ENCODE data around the gene POLR3A.

Gene POLR3A

DNA sequence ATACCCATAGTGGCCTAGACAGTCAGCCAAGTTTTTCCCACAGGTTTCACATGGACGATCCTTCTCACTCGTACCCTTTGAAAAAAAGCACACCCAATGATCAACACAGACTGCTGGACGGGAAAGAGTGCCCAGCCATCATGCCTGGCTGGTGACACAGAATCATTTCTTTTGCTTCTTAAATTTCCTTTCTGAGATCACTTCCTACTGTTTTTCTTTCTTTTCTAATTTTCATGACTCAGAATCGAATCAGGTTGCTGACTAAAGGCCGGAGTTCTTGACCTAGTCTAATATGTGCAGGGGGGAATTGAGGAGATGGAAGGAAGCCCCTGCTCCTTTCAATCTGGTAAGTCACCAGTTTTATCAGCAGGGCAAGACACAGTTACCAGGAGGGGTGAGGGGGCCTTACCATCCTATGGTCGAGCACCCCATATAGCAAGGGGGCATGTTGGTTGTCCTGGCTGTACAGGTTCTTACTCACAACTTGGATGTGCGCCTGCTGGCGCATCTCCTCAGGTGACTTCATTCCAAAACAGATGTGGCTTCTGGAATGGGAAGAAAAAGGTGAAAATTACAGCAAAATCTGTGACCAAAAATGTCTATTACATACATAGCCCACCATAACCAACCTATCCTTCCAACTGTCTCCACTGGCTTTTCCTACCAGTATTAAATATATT lies 3.5 kb downstream of the POLR3A start:
- TF ChIP-seq, protein P1, sequence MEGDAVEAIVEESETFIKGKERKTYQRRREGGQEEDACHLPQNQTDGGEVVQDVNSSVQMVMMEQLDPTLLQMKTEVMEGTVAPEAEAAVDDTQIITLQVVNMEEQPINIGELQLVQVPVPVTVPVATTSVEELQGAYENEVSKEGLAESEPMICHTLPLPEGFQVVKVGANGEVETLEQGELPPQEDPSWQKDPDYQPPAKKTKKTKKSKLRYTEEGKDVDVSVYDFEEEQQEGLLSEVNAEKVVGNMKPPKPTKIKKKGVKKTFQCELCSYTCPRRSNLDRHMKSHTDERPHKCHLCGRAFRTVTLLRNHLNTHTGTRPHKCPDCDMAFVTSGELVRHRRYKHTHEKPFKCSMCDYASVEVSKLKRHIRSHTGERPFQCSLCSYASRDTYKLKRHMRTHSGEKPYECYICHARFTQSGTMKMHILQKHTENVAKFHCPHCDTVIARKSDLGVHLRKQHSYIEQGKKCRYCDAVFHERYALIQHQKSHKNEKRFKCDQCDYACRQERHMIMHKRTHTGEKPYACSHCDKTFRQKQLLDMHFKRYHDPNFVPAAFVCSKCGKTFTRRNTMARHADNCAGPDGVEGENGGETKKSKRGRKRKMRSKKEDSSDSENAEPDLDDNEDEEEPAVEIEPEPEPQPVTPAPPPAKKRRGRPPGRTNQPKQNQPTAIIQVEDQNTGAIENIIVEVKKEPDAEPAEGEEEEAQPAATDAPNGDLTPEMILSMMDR (IDR thresholded peaks at IDR 0.05; ENCODE audit: low read depth, low read length) = no peak
- Histone ChIP-seq H3K4me3 (ENCODE audit: low read depth, low read length) (no peak overlapping the region), H3K9me3 (ENCODE audit: severe bottlenecking) (no peaks in the 10 kb centered on the region), H3K36me3 (peaks cover 71% of the 10 kb centered on the region), H3K27ac (no peak overlapping the region), H3K27me3 (ENCODE audit: insufficient read depth, low read depth, severe bottlenecking) (no peaks in the 10 kb centered on the region)
- DNase-seq = no peak

DNA sequence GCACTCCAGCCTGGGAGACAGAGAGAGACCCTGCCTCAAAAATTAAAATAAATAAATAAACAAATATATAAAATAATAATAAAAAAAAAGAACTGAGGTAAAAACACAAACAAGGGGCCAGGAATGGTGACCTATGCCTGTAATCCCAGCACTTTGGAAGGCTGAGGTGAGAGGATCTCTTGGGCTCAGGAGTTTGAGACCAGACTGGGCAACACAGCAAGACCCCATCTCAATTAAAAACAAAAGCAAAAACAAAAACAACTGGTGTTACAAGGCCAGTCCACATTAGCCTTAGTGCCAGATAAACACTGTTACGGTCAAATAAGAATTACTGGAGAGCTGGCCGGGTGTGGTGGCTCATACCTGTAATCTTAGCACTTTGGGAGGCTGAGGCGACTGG lies 5.6 kb downstream of the POLR3A start:
- Histone ChIP-seq H3K9me3 (ENCODE audit: severe bottlenecking) (no peaks in the 10 kb centered on the region), H3K36me3 (peaks cover 86% of the 10 kb centered on the region), H3K27ac (no peak overlapping the region), H3K4me3 (ENCODE audit: low read depth, low read length) (no peak overlapping the region), H3K27me3 (ENCODE audit: insufficient read depth, low read depth, severe bottlenecking) (no peaks in the 10 kb centered on the region)
- TF ChIP-seq, protein P1 (IDR thresholded peaks at IDR 0.05; ENCODE audit: low read depth, low read length) = no peak
- DNase-seq = no peak

DNA sequence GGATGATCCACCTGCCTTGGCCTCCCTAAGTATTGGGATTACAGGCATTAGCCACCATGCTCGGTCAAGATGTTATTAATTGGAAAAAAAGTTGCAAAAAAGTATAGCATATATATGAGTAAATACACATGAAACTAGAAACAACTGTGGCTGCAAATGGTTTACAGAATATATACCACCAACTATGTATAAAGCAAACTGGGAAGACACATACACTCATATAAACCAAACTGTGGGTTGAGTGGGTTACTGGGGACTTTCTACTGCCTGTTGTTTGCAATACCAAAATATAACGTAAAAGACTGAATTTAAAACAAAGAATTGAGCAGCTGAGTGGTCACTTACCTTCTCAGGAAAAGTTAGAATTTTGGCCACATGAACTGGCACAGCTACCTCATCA lies 8.1 kb downstream of the POLR3A start:
- no peak for DNase-seq
- no peak overlapping the region for H3K27ac ChIP-seq
- H3K27me3 ChIP-seq (ENCODE audit: insufficient read depth, low read depth, severe bottlenecking) = no peaks in the 10 kb centered on the region
- no peaks in the 10 kb centered on the region for H3K9me3 ChIP-seq (ENCODE audit: severe bottlenecking)
- TF ChIP-seq, protein P1 (IDR thresholded peaks at IDR 0.05; ENCODE audit: low read depth, low read length) = no peak
- H3K36me3 ChIP-seq = peaks cover 93% of the 10 kb centered on the region
- no peak overlapping the region for H3K4me3 ChIP-seq (ENCODE audit: low read depth, low read length)

DNA sequence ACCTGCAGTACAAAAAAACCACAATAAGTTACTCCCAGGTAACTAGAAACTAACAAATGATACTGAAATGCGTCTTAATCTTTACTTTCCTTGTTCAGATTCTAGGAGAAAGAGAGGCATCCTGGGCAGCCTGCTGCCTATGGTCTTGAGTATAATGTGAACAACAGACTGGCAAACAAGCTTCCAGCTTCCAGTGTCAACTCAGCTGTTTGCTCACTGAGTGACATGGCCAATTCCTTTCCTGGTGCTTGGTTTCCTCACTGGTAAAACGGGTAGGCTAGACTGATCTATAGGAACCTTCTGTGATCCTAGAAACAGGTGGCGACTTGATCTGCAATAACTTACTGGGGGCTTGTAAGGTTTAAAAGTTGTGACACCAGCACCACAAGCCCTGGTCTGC lies 10.1 kb downstream of the POLR3A start:
- Histone ChIP-seq H3K27ac (no peak overlapping the region), H3K36me3 (peaks cover 95% of the 10 kb centered on the region), H3K4me3 (ENCODE audit: low read depth, low read length) (no peak overlapping the region), H3K9me3 (ENCODE audit: severe bottlenecking) (no peaks in the 10 kb centered on the region), H3K27me3 (ENCODE audit: insufficient read depth, low read depth, severe bottlenecking) (no peaks in the 10 kb centered on the region)
- TF ChIP-seq, protein P1 (IDR thresholded peaks at IDR 0.05; ENCODE audit: low read depth, low read length) = no peak
- DNase-seq = no peak

DNA sequence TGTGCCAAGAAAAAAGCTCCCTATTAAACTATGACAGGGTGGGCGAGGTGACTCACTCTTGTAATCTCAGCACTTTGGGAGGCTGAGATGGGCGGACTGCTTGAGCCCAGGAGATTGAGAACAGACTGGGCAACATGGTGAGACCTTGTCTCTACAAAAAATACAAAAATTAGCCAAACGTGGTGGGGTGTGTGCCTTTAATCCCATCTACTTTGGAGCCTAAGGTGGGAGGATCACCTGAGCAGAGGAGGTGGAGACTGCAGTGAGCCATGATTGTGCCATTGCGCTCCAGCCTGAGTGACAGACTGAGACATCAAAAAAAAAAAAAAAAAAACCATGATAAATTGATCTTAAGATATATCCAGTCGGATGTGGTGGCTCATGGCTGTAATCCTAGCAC lies 11.5 kb downstream of the POLR3A start:
- Histone ChIP-seq H3K27ac (no peak overlapping the region), H3K36me3 (peaks cover 94% of the 10 kb centered on the region), H3K9me3 (ENCODE audit: severe bottlenecking) (no peaks in the 10 kb centered on the region), H3K27me3 (ENCODE audit: insufficient read depth, low read depth, severe bottlenecking) (no peaks in the 10 kb centered on the region), H3K4me3 (ENCODE audit: low read depth, low read length) (no peak overlapping the region)
- TF ChIP-seq, protein P1 (IDR thresholded peaks at IDR 0.05; ENCODE audit: low read depth, low read length) = no peak
- no peak for DNase-seq

DNA sequence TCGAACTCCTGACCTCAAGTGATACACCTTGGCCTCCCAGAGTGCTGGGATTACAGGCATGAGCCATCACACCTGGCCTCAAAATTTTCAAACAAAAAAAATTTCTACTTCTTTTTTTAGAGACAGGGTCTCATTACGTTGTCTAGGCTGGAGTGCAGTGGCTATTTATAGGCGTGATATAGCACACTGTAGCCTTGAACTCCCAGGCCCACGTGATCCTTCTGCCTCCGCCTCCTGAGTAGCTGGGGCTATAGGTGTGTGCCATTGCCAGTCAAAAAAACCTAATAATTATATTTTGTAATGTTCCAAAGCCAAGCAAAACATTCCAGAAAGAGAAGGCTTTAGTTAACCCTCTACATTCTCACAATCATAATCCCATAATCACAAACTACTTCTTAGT lies 13.8 kb downstream of the POLR3A start:
- Histone ChIP-seq H3K27me3 (ENCODE audit: insufficient read depth, low read depth, severe bottlenecking) (no peaks in the 10 kb centered on the region), H3K9me3 (ENCODE audit: severe bottlenecking) (no peaks in the 10 kb centered on the region), H3K36me3 (peaks cover 90% of the 10 kb centered on the region), H3K27ac (no peak overlapping the region), H3K4me3 (ENCODE audit: low read depth, low read length) (no peak overlapping the region)
- TF ChIP-seq, protein P1 (IDR thresholded peaks at IDR 0.05; ENCODE audit: low read depth, low read length) = no peak
- no peak for DNase-seq

Measured in WERI-Rb-1 (cell line).